ENCODE results near the gene ZFP36.

- TF ChIP-seq POLR2A (IDR thresholded peaks at IDR 0.05) (no peak), CTCF (IDR thresholded peaks at IDR 0.05) (no peak), POLR2AphosphoS5 (IDR thresholded peaks at IDR 0.05) (no peak), EP300 (IDR thresholded peaks at IDR 0.05) (no peak)
These were observed 11.0 kb downstream of the ZFP36 start for GRCh38 chr19:39417463-39418181.

All from upper lobe of left lung (tissue), 4 donors.